Brain microvascular endothelial cell (primary cell): Measurements from ENCODE around the gene TSPO.

ENCODE experiments used
- DNase-seq: peaks from one replicate; pipeline ENCODE4 v3.0.0-alpha.2; 2020
- H3K27ac ChIP-seq: fragments of 250-450 bp; sonication (Bioruptor Pico); 2 replicates; pipeline ENCODE4 v1.5.1; 2020; ENCODE audit warnings: mild to moderate bottlenecking, moderate library complexity
- H3K27me3 ChIP-seq: fragments of 250-450 bp; sonication (Bioruptor Pico); replicated peaks from 2 replicates; pipeline ENCODE4 v1.5.1; 2020; ENCODE audit warnings: mild to moderate bottlenecking
- H3K36me3 ChIP-seq: fragments of 250-450 bp; sonication (Bioruptor Pico); replicated peaks from 2 replicates; pipeline ENCODE4 v1.5.1; 2020; ENCODE audit warnings: mild to moderate bottlenecking
- H3K4me3 ChIP-seq: 2 replicates; pipeline ENCODE4 v1.5.1; 2011; ENCODE audit warnings: low read depth, mild to moderate bottlenecking, control low read depth, low read length, moderate library complexity
- CTCF ChIP-seq: IDR thresholded peaks from 2 replicates; pipeline ENCODE4 v1.5.1; 2011; ENCODE audit warnings: low read depth, mild to moderate bottlenecking, moderate library complexity, low read length, control low read depth, inconsistent platforms; ENCODE audit errors: missing control alignments
- in situ Hi-C: cut with HindIII; loops from 2 replicates; pipeline ENCODE4 v1.10.0; 2017; ENCODE audit warnings: low sequenced_read_pairs, low pct_ligation_motif_present

Gene TSPO

DNA sequence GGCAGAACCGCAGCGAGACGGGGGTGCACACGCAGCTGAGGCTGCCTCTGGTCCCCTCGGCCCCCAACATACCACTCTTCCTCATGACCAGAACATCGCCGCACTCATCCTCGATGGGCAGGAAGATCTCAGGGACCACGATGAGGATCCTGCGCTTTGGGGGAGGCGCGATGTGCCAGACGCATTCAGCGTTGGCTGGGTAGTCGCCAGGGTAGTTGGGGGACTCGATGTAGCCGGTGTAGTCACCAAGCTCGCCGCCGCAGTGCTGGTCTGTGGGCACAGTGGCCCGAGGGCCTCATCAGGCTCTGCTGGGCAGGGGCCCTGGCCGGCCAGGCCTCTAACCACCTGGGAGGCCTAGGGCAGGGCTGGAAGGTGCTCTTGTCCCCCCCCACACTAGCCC, 58.6 kb downstream of the TSPO start:
- Histone ChIP-seq H3K27ac (no peak overlapping the region), H3K27me3 (no peaks in the 10 kb centered on the region), H3K36me3 (no peaks in the 10 kb centered on the region), H3K4me3 (no peak overlapping the region)
- DNase-seq: no peak
- in situ Hi-C loops: no loop called here
- TF ChIP-seq CTCF: no peak

GRCh38 chr22:43210631-43211515, 59.5 kb downstream of the TSPO start:
- H3K27me3 ChIP-seq: no peaks in the 10 kb centered on the region
- H3K36me3 ChIP-seq: no peaks in the 10 kb centered on the region
- H3K27ac ChIP-seq: no peak overlapping the region
- DNase-seq: no peak
- in situ Hi-C loops: no loop called here
- H3K4me3 ChIP-seq: no peak overlapping the region
- TF ChIP-seq CTCF: no peak

DNA sequence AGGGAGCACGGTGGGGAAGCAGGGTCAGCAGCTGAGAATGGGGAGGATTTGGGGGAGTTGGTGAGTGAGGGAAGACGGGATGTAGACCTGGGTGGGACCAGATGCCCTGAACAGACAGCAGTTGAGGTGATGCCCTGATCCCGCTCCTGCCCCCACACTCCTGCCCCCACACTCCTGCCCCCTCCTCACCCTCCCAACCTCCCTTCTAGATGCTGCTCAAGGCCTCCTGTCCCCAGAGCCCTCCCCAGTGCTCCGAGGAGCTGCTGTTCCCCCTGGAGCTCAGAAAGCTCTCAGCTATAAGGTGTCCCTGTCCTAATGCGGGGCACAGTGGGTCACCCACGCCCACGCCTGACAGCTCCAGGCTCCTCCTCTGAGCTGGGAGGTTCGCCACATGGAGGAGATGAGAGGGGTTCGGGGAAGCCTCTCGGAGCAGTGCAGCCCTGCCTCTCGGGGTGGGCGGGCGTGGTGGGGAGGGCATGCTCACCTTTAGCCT, 60.6 kb downstream of the TSPO start:
- no peaks in the 10 kb centered on the region for H3K27me3 ChIP-seq
- in situ Hi-C loops: no loop called here
- H3K36me3 ChIP-seq: no peaks in the 10 kb centered on the region
- no peak overlapping the region for H3K4me3 ChIP-seq
- no peak for TF ChIP-seq CTCF
- no peak for DNase-seq
- H3K27ac ChIP-seq: no peak overlapping the region

GRCh38 chr22:43212434-43212952, 61.1 kb downstream of the TSPO start:
- TF ChIP-seq CTCF: no peak
- no peak overlapping the region for H3K27ac ChIP-seq
- H3K36me3 ChIP-seq: no peaks in the 10 kb centered on the region
- H3K4me3 ChIP-seq: no peak overlapping the region
- in situ Hi-C loops: no loop called here
- no peaks in the 10 kb centered on the region for H3K27me3 ChIP-seq
- no peak for DNase-seq
